ENCODE data around the gene FAHD1.
A peak's percentile ranks its signal among the peaks of the same experiment; 100 is the strongest.

GRCh38 chr16:1812732-1813163 lies 14.3 kb upstream of the FAHD1 start:
- TF ChIP-seq, protein P1, sequence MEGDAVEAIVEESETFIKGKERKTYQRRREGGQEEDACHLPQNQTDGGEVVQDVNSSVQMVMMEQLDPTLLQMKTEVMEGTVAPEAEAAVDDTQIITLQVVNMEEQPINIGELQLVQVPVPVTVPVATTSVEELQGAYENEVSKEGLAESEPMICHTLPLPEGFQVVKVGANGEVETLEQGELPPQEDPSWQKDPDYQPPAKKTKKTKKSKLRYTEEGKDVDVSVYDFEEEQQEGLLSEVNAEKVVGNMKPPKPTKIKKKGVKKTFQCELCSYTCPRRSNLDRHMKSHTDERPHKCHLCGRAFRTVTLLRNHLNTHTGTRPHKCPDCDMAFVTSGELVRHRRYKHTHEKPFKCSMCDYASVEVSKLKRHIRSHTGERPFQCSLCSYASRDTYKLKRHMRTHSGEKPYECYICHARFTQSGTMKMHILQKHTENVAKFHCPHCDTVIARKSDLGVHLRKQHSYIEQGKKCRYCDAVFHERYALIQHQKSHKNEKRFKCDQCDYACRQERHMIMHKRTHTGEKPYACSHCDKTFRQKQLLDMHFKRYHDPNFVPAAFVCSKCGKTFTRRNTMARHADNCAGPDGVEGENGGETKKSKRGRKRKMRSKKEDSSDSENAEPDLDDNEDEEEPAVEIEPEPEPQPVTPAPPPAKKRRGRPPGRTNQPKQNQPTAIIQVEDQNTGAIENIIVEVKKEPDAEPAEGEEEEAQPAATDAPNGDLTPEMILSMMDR (IDR thresholded peaks at IDR 0.05), result peak; percentile 36 to 77 (median 63)
- TF ChIP-seq POLR2A (IDR thresholded peaks at IDR 0.05), result no peak
